Breast epithelium (tissue), 3 donors: ENCODE results near the gene C1QTNF6.
A peak's percentile ranks its signal among the peaks of the same experiment; 100 is the strongest.

ENCODE experiments used
- CTCF ChIP-seq, 3 donors: fragments of 450-650 bp; IDR thresholded peaks; one replicate each; pipeline ENCODE4 v1.5.1; 2016 to 2017; ENCODE audit warnings: antibody characterized with exemption in 3 of 3, mild to moderate bottlenecking in 3 of 3, moderate library complexity in 3 of 3
- POLR2A ChIP-seq: fragments of 450-650 bp; IDR thresholded peaks from one replicate; pipeline ENCODE4 v1.6.1; 2016; ENCODE audit warnings: antibody characterized with exemption, mild to moderate bottlenecking, moderate library complexity
- POLR2AphosphoS5 ChIP-seq, 3 donors: sonication (generic); formaldehyde crosslinking; IDR thresholded peaks; one replicate each; pipeline ENCODE4 v1.6.1; 2017; ENCODE audit warnings: antibody characterized with exemption in 3 of 3

- TF ChIP-seq CTCF (IDR thresholded peaks at IDR 0.05), result peak in 1 of 3 donors; percentile 35
- TF ChIP-seq POLR2AphosphoS5 (IDR thresholded peaks at IDR 0.05), result peak in 2 of 3 donors; percentile 39 to 86
- TF ChIP-seq POLR2A, result no peak
These were observed 8.7 kb upstream of the C1QTNF6 start for GRCh38 chr22:37196539-37197450.
